ENCODE data around the gene APEH.

Gene APEH

DNA sequence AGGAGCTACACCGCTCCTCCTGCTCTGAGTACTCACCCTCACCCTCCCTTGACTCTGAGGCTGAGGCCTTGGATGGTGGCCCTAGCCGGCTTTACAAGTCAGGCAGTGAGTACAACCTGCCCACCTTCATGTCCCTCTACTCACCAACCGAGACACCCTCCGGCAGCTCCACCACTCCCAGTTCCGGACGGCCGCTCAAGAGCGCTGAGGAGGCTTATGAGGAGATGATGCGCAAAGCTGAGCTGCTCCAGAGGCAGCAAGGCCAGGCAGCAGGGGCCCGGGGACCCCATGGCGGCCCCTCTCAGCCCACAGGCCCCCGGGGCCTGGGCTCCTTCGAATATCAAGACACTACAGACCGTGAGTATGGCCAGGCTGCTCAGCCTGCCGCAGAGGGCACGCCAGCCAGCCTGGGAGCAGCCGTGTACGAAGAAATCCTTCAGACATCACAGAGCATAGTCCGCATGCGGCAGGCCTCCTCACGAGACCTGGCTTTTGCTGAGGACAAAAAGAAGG, 21.2 kb upstream of the APEH start:
- Histone ChIP-seq H3K36me3 (ENCODE audit: control insufficient read depth in 1 of 2, insufficient read depth in 2 of 2, low read length in 2 of 2) (no peaks in the 10 kb centered on the region), H3K9ac (ENCODE audit: low read length) (no peak overlapping the region), H3K4me2 (ENCODE audit: low read length) (no peak overlapping the region), H3K27ac (ENCODE audit: low read depth, low read length) (no peak overlapping the region), H3K4me3 (ENCODE audit: low read depth, low read length) (no peak overlapping the region), H2BK5ac (ENCODE audit: low read depth, low read length, poor library complexity) (no peak overlapping the region), H4K8ac (ENCODE audit: low read depth, low read length) (no peak overlapping the region), H2BK12ac (ENCODE audit: low read length) (no peak overlapping the region), H4K12ac (ENCODE audit: low read depth, low read length) (no peak overlapping the region), H3K4me1 (ENCODE audit: control insufficient read depth in 1 of 2, insufficient read depth in 2 of 2, low read length in 2 of 2) (peaks cover 6 to 10% of the 10 kb centered on the region in 2 experiments), H2BK120ac (ENCODE audit: insufficient read depth, low read length, poor library complexity) (no peak overlapping the region), H3K79me2 (ENCODE audit: control insufficient read depth, insufficient read depth, low read length, poor library complexity) (no peaks in the 10 kb centered on the region), H3K27me3 (ENCODE audit: insufficient read depth, low read length) (no peaks in the 10 kb centered on the region), H2AFZ (ENCODE audit: insufficient read depth, low read length, poor library complexity) (no peak overlapping the region), H3K9me3 (ENCODE audit: insufficient read depth, low read depth, low read length) (no peaks in the 10 kb centered on the region), H3K23ac (ENCODE audit: low read length) (no peak overlapping the region), H3K79me1 (ENCODE audit: low read length) (no peaks in the 10 kb centered on the region), H3K4ac (ENCODE audit: low read depth, low read length) (no peak overlapping the region), H4K91ac (ENCODE audit: low read depth, low read length) (no peak overlapping the region), H3K18ac (ENCODE audit: low read length) (no peak overlapping the region), H2AK5ac (ENCODE audit: low read length) (no peak overlapping the region), H3K14ac (ENCODE audit: low read length) (no peak overlapping the region)
- no CpG with 5 or more reads among the region's 21 CpGs for WGBS (ENCODE audit: extremely low coverage, insufficient coverage, insufficient read length)
- DNase-seq, result no peak

DNA sequence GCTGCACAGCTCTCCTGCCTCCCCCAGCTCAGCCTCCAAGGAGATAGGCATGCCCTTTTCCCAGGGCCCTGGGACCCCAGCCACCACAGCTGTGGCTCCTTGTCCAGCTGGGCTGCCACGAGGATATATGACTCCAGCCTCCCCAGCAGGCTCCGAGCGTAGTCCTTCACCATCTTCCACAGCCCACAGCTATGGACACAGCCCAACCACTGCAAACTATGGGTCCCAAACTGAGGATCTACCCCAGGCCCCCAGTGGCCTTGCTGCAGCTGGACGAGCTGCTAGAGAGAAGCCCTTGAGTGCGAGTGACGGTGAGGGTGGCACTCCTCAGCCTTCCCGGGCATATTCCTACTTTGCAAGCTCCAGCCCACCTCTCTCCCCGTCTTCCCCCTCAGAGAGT, 20.5 kb upstream of the APEH start:
- H3K4me3 ChIP-seq (ENCODE audit: low read depth, low read length), result no peak overlapping the region
- no peak for DNase-seq
- H3K79me2 ChIP-seq (ENCODE audit: control insufficient read depth, insufficient read depth, low read length, poor library complexity), result no peaks in the 10 kb centered on the region
- H3K27ac ChIP-seq (ENCODE audit: low read depth, low read length), result no peak overlapping the region
- no peak overlapping the region for H3K4me2 ChIP-seq (ENCODE audit: low read length)
- H4K91ac ChIP-seq (ENCODE audit: low read depth, low read length), result no peak overlapping the region
- no peaks in the 10 kb centered on the region for H3K79me1 ChIP-seq (ENCODE audit: low read length)
- no peak overlapping the region for H3K4ac ChIP-seq (ENCODE audit: low read depth, low read length)
- H2AFZ ChIP-seq (ENCODE audit: insufficient read depth, low read length, poor library complexity), result no peak overlapping the region
- H3K9me3 ChIP-seq (ENCODE audit: insufficient read depth, low read depth, low read length), result no peaks in the 10 kb centered on the region
- H2BK120ac ChIP-seq (ENCODE audit: insufficient read depth, low read length, poor library complexity), result no peak overlapping the region
- H4K8ac ChIP-seq (ENCODE audit: low read depth, low read length), result no peak overlapping the region
- H3K27me3 ChIP-seq (ENCODE audit: insufficient read depth, low read length), result no peaks in the 10 kb centered on the region
- H3K36me3 ChIP-seq (ENCODE audit: control insufficient read depth in 1 of 2, insufficient read depth in 2 of 2, low read length in 2 of 2), result no peaks in the 10 kb centered on the region
- H3K23ac ChIP-seq (ENCODE audit: low read length), result no peak overlapping the region
- H3K18ac ChIP-seq (ENCODE audit: low read length), result no peak overlapping the region
- H3K9ac ChIP-seq (ENCODE audit: low read length), result no peak overlapping the region
- H3K4me1 ChIP-seq (ENCODE audit: control insufficient read depth in 1 of 2, insufficient read depth in 2 of 2, low read length in 2 of 2), result peaks cover 6 to 10% of the 10 kb centered on the region in 2 experiments
- no peak overlapping the region for H2BK12ac ChIP-seq (ENCODE audit: low read length)
- no CpG with 5 or more reads among the region's 8 CpGs for WGBS (ENCODE audit: extremely low coverage, insufficient coverage, insufficient read length)
- no peak overlapping the region for H4K12ac ChIP-seq (ENCODE audit: low read depth, low read length)
- H2BK5ac ChIP-seq (ENCODE audit: low read depth, low read length, poor library complexity), result no peak overlapping the region
- H3K14ac ChIP-seq (ENCODE audit: low read length), result no peak overlapping the region
- H2AK5ac ChIP-seq (ENCODE audit: low read length), result no peak overlapping the region

DNA sequence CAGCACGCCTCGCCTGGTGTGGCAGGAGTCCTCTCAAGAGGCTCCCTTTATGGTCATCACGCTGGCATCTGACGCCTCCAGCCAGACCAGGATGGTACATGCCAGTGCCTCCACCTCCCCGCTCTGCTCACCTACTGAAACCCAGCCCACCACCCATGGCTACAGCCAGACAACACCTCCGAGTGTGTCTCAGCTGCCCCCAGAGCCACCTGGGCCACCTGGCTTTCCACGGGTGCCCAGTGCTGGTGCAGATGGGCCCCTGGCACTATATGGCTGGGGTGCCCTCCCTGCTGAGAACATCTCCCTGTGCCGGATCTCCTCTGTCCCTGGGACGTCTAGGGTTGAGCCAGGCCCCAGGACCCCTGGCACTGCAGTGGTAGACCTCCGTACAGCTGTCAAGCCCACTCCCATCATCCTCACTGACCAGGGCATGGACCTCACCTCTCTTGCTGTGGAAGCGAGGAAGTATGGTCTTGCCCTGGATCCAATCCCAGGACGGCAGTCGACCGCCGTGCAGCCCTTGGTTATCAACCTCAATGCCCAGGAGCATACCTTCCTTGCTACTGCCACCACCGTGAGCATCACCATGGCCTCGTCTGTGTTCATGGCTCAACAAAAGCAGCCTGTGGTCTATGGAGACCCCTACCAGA, 19.9 kb upstream of the APEH start:
- Histone ChIP-seq H2BK5ac (ENCODE audit: low read depth, low read length, poor library complexity) (no peak overlapping the region), H3K9ac (ENCODE audit: low read length) (no peak overlapping the region), H3K4me2 (ENCODE audit: low read length) (no peak overlapping the region), H3K27ac (ENCODE audit: low read depth, low read length) (no peak overlapping the region), H3K36me3 (ENCODE audit: control insufficient read depth in 1 of 2, insufficient read depth in 2 of 2, low read length in 2 of 2) (no peaks in the 10 kb centered on the region), H3K4me3 (ENCODE audit: low read depth, low read length) (no peak overlapping the region), H3K18ac (ENCODE audit: low read length) (no peak overlapping the region), H2AK5ac (ENCODE audit: low read length) (no peak overlapping the region), H3K9me3 (ENCODE audit: insufficient read depth, low read depth, low read length) (no peaks in the 10 kb centered on the region), H3K79me1 (ENCODE audit: low read length) (no peaks in the 10 kb centered on the region), H3K4me1 (ENCODE audit: control insufficient read depth in 1 of 2, insufficient read depth in 2 of 2, low read length in 2 of 2) (peaks cover 6 to 8% of the 10 kb centered on the region in 2 experiments), H2BK120ac (ENCODE audit: insufficient read depth, low read length, poor library complexity) (no peak overlapping the region), H3K27me3 (ENCODE audit: insufficient read depth, low read length) (no peaks in the 10 kb centered on the region), H4K91ac (ENCODE audit: low read depth, low read length) (no peak overlapping the region), H3K79me2 (ENCODE audit: control insufficient read depth, insufficient read depth, low read length, poor library complexity) (no peaks in the 10 kb centered on the region), H3K14ac (ENCODE audit: low read length) (no peak overlapping the region), H4K8ac (ENCODE audit: low read depth, low read length) (no peak overlapping the region), H3K23ac (ENCODE audit: low read length) (no peak overlapping the region), H2AFZ (ENCODE audit: insufficient read depth, low read length, poor library complexity) (no peak overlapping the region), H2BK12ac (ENCODE audit: low read length) (no peak overlapping the region), H3K4ac (ENCODE audit: low read depth, low read length) (no peak overlapping the region), H4K12ac (ENCODE audit: low read depth, low read length) (no peak overlapping the region)
- no peak for DNase-seq
- WGBS (ENCODE audit: extremely low coverage, insufficient coverage, insufficient read length), result no CpG with 5 or more reads among the region's 17 CpGs

DNA sequence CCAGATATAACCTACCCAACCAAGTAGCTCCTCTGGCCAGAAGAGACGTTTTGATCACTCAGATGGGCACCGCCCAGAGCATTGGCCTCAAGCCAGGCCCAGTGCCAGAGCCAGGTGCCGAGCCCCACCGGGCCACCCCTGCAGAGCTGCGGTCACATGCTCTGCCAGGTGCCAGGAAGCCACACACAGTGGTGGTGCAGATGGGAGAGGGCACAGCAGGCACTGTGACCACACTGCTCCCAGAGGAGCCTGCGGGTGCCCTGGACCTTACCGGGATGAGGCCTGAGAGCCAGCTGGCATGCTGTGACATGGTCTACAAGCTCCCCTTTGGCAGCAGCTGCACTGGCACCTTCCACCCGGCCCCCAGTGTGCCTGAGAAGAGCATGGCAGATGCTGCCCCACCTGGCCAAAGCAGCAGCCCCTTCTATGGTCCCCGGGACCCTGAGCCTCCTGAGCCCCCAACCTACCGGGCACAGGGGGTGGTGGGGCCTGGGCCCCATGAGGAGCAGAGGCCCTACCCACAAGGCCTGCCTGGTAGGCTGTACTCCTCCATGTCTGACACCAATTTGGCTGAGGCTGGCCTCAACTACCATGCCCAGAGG, 19.1 kb upstream of the APEH start:
- H3K4me3 ChIP-seq (ENCODE audit: low read depth, low read length), result no peak overlapping the region
- H4K8ac ChIP-seq (ENCODE audit: low read depth, low read length), result no peak overlapping the region
- no peak overlapping the region for H2BK120ac ChIP-seq (ENCODE audit: insufficient read depth, low read length, poor library complexity)
- H3K18ac ChIP-seq (ENCODE audit: low read length), result no peak overlapping the region
- H2BK12ac ChIP-seq (ENCODE audit: low read length), result no peak overlapping the region
- H3K79me1 ChIP-seq (ENCODE audit: low read length), result no peaks in the 10 kb centered on the region
- H3K27me3 ChIP-seq (ENCODE audit: insufficient read depth, low read length), result no peaks in the 10 kb centered on the region
- no CpG with 5 or more reads among the region's 10 CpGs for WGBS (ENCODE audit: extremely low coverage, insufficient coverage, insufficient read length)
- no peak overlapping the region for H2AFZ ChIP-seq (ENCODE audit: insufficient read depth, low read length, poor library complexity)
- H3K79me2 ChIP-seq (ENCODE audit: control insufficient read depth, insufficient read depth, low read length, poor library complexity), result no peaks in the 10 kb centered on the region
- H3K36me3 ChIP-seq (ENCODE audit: control insufficient read depth in 1 of 2, insufficient read depth in 2 of 2, low read length in 2 of 2), result no peaks in the 10 kb centered on the region
- H3K4me1 ChIP-seq (ENCODE audit: control insufficient read depth in 1 of 2, insufficient read depth in 2 of 2, low read length in 2 of 2), result peaks cover 0 to under 1% of the 10 kb centered on the region in 2 experiments
- H3K23ac ChIP-seq (ENCODE audit: low read length), result no peak overlapping the region
- no peak overlapping the region for H2BK5ac ChIP-seq (ENCODE audit: low read depth, low read length, poor library complexity)
- no peak overlapping the region for H3K4me2 ChIP-seq (ENCODE audit: low read length)
- H4K12ac ChIP-seq (ENCODE audit: low read depth, low read length), result no peak overlapping the region
- H2AK5ac ChIP-seq (ENCODE audit: low read length), result no peak overlapping the region
- H4K91ac ChIP-seq (ENCODE audit: low read depth, low read length), result no peak overlapping the region
- no peaks in the 10 kb centered on the region for H3K9me3 ChIP-seq (ENCODE audit: insufficient read depth, low read depth, low read length)
- no peak overlapping the region for H3K9ac ChIP-seq (ENCODE audit: low read length)
- no peak overlapping the region for H3K27ac ChIP-seq (ENCODE audit: low read depth, low read length)
- no peak overlapping the region for H3K14ac ChIP-seq (ENCODE audit: low read length)
- H3K4ac ChIP-seq (ENCODE audit: low read depth, low read length), result no peak overlapping the region
- DNase-seq, result no peak
